Smooth muscle cell (in vitro differentiated cells): ENCODE measurements around the gene SNU13. TPM values are rescaled to one million over a fixed set of nuclear protein-coding genes. Genes with fewer than 3 reads are reported as not detected.
"Not testable (repeated sequence)": the region's sequence is repeated elsewhere in the genome, so short reads cannot be mapped to it uniquely, and the experiment has no call there.

Experiments used
- DNase-seq: peaks from one replicate; lab custom pipeline; 2025; ENCODE audit not compliant: unreplicated experiment; lab: John Stamatoyannopoulos, UW
- H2AFZ ChIP-seq: fragments of 200-600 bp; sonication (generic); 2 replicates; pipeline ENCODE4 v1.6.0; 2016; ENCODE audit warnings: antibody characterized with exemption, low read depth, mild to moderate bottlenecking
- H3F3A ChIP-seq: fragments of 200-600 bp; sonication (generic); 2 replicates; pipeline ENCODE4 v1.6.0; 2017; ENCODE audit warnings: antibody characterized with exemption, low read depth
- H3K27ac ChIP-seq: fragments of 200-600 bp; sonication (generic); 2 replicates; pipeline ENCODE4 v1.5.1; 2016; ENCODE audit warnings: low read depth, mild to moderate bottlenecking
- H3K27me3 ChIP-seq: fragments of 200-600 bp; sonication (generic); 2 replicates; pipeline ENCODE4 v1.6.1; 2016; ENCODE audit warnings: low read depth, mild to moderate bottlenecking
- H3K36me3 ChIP-seq: fragments of 200-600 bp; sonication (generic); 2 replicates; pipeline ENCODE4 v1.5.1; 2016; ENCODE audit warnings: low read depth
- H3K4me1 ChIP-seq: fragments of 200-600 bp; sonication (generic); 2 replicates; pipeline ENCODE4 v1.5.1; 2016; ENCODE audit warnings: low read depth
- H3K4me2 ChIP-seq: fragments of 200-600 bp; sonication (generic); 2 replicates; pipeline ENCODE4 v1.6.0; 2016; ENCODE audit warnings: mild to moderate bottlenecking
- H3K4me3 ChIP-seq: fragments of 200-600 bp; sonication (generic); 2 replicates; pipeline ENCODE4 v1.5.1; 2016; ENCODE audit warnings: mild to moderate bottlenecking
- H3K79me2 ChIP-seq: fragments of 200-600 bp; sonication (generic); 2 replicates; pipeline ENCODE4 v1.6.0; 2016; ENCODE audit warnings: low read depth, mild to moderate bottlenecking
- H3K9ac ChIP-seq: fragments of 200-600 bp; sonication (generic); 2 replicates; pipeline ENCODE4 v1.6.0; 2016; ENCODE audit warnings: low read depth
- H3K9me3 ChIP-seq: fragments of 200-600 bp; sonication (generic); replicated peaks from 2 replicates; pipeline ENCODE4 v1.5.1; 2016; ENCODE audit warnings: low read depth
- H4K20me1 ChIP-seq: fragments of 200-600 bp; sonication (generic); 2 replicates; pipeline ENCODE4 v1.6.0; 2016; ENCODE audit warnings: low read depth
- CTCF ChIP-seq: fragments of 200-600 bp; sonication (generic); IDR thresholded peaks from 2 replicates; pipeline ENCODE4 v1.5.1; 2017; ENCODE audit warnings: borderline replicate concordance, mild to moderate bottlenecking, antibody characterized with exemption; ENCODE audit not compliant: insufficient read depth, poor library complexity, severe bottlenecking
- WGBS: methylation state at CpG from one replicate; pipeline ENCODE4 v1.1.7; 2016; ENCODE audit warnings: low lambda C conversion rate; 5-methylcytosine and 5-hydroxymethylcytosine counted together
- polyA plus RNA-seq: library from polyadenylated mRNA; unstranded; fragments of >200 nt; fragmentation: Nextera tagmentation; extraction: Ambion mirVana; gene quantifications from 2 replicates; pipeline ENCODE4 v1.2.1, GENCODE V29; 2016
- total RNA-seq: library from RNA; depleted of rRNA; stranded (reverse); fragments of >200 nt; gene quantifications from 2 replicates; pipeline ENCODE4 v1.2.3, GENCODE V29; 2014

SNU13 gene
- total and polyA plus RNA-seq, 2 experiments from 2014 or later, result 142 to 250 TPM

- Histone ChIP-seq H3K4me2 (no peak overlapping the region), H4K20me1 (peaks cover 4% of the 10 kb centered on the region), H3K27me3 (no peaks in the 10 kb centered on the region), H3F3A (peaks cover 27% of the 10 kb centered on the region), H3K9ac (no peak overlapping the region), H3K36me3 (no peaks in the 10 kb centered on the region), H3K9me3 (no peaks in the 10 kb centered on the region), H3K79me2 (no peaks in the 10 kb centered on the region), H3K4me1 (peaks cover 9% of the 10 kb centered on the region), H3K27ac (peak overlapping the region; percentile 61), H2AFZ (no peak overlapping the region), H3K4me3 (no peak overlapping the region)
- no peak for DNase-seq
- 73% methylated on average over 21 of the region's 21 CpGs for WGBS
- TF ChIP-seq CTCF, result no peak
Observed at GRCh38 chr22:41668971-41669911, 19.4 kb downstream of the SNU13 start.

- DNase-seq, result no peak
- Histone ChIP-seq H4K20me1 (no peaks in the 10 kb centered on the region), H3K4me3 (no peak overlapping the region), H3K4me2 (no peak overlapping the region), H3K4me1 (peaks cover 9% of the 10 kb centered on the region), H3K79me2 (no peaks in the 10 kb centered on the region), H3K36me3 (peaks cover 14% of the 10 kb centered on the region), H3K9me3 (no peaks in the 10 kb centered on the region), H3K27me3 (no peaks in the 10 kb centered on the region), H3K9ac (no peak overlapping the region), H2AFZ (no peak overlapping the region), H3F3A (peaks cover 37% of the 10 kb centered on the region), H3K27ac (no peak overlapping the region)
- TF ChIP-seq CTCF, result no peak
- WGBS, result 96% methylated on average over 3 of the region's 3 CpGs
Observed at GRCh38 chr22:41664951-41665350, 23.7 kb downstream of the SNU13 start.

- Histone ChIP-seq H3K36me3 (peaks cover 14% of the 10 kb centered on the region), H3K4me3 (no peak overlapping the region), H3K27me3 (no peaks in the 10 kb centered on the region), H3K4me1 (peaks cover 9% of the 10 kb centered on the region), H3K79me2 (no peaks in the 10 kb centered on the region), H3K27ac (peak overlapping the region; percentile 19), H2AFZ (no peak overlapping the region), H4K20me1 (no peaks in the 10 kb centered on the region), H3F3A (peaks cover 37% of the 10 kb centered on the region), H3K4me2 (no peak overlapping the region), H3K9me3 (no peaks in the 10 kb centered on the region), H3K9ac (no peak overlapping the region)
- no peak for DNase-seq
- no peak for TF ChIP-seq CTCF
Observed at GRCh38 chr22:41664490-41664889, 24.2 kb downstream of the SNU13 start.

- not testable (repeated sequence) for H3K27me3 ChIP-seq, H3K9me3 ChIP-seq, H3K9ac ChIP-seq, H3K4me3 ChIP-seq, H2AFZ ChIP-seq, H3K79me2 ChIP-seq, H4K20me1 ChIP-seq, H3K4me1 ChIP-seq, DNase-seq, H3K4me2 ChIP-seq
- Histone ChIP-seq H3K36me3 (peaks cover 14% of the 10 kb centered on the region), H3K27ac (peak overlapping the region; percentile 19), H3F3A (peaks cover 37% of the 10 kb centered on the region)
- 95% methylated on average over 9 of the region's 9 CpGs for WGBS
Observed at GRCh38 chr22:41663594-41663993, 25.1 kb downstream of the SNU13 start.
